Panc1 (cell line): ENCODE data around the gene RILP. TPM values are rescaled to one million over a fixed set of nuclear protein-coding genes. Genes with fewer than 3 reads are reported as not detected.

ENCODE experiments used
- ATAC-seq: fragments of 200-7000 bp; cut with Tn5 transposase; 2 replicates; pipeline ENCODE4 v1.9.1; 2020; ENCODE audit warnings: mild to moderate bottlenecking, moderate library complexity
- BruUV-seq: library from RNA; stranded (reverse); fragments of 400-500 nt; replicated peaks from 2 replicates; lab custom pipeline; 2021; lab: Mats Ljungman, UMichigan
- CTCF ChIA-PET: fragments of 300-600 bp; sonication (Branson Sonifier 250); formaldehyde crosslinking; loops from one replicate; lab custom pipeline; 2022; ENCODE audit warnings: antibody characterized with exemption; lab: Charles Lee
- POLR2A ChIA-PET: fragments of 300-600 bp; sonication (Branson Sonifier 250); formaldehyde crosslinking; loops from one replicate; lab custom pipeline; 2022; ENCODE audit warnings: antibody characterized with exemption; lab: Charles Lee
- DNase-seq: peaks from one replicate; pipeline ENCODE4 v3.0.0-alpha.2; 2010; ENCODE audit warnings: low read depth, low spot score
- H3K27ac ChIP-seq: 2 replicates; pipeline ENCODE4 v1.5.1; 2011; ENCODE audit warnings: mild to moderate bottlenecking, low read length, inconsistent platforms
- H3K27me3 ChIP-seq: fragments of 200-500 bp; sonication (Bioruptor generic); 2 replicates; pipeline ENCODE4 v1.6.0; 2014; ENCODE audit warnings: low read length, inconsistent platforms; ENCODE audit not compliant: control insufficient read depth, insufficient read depth
- H3K36me3 ChIP-seq: fragments of 200-500 bp; sonication (Bioruptor generic); 2 replicates; pipeline ENCODE4 v1.5.1; 2014; ENCODE audit warnings: inconsistent platforms, mild to moderate bottlenecking, low read length, moderate library complexity; ENCODE audit not compliant: control insufficient read depth, insufficient read depth
- H3K4me1 ChIP-seq: 2 replicates; pipeline ENCODE4 v1.5.1; 2011; ENCODE audit warnings: inconsistent platforms, mild to moderate bottlenecking, low read length, moderate library complexity; ENCODE audit not compliant: control insufficient read depth, insufficient read depth
- H3K4me3 ChIP-seq, 2 experiments: 2 replicates each; pipeline ENCODE4 v1.5.1; 2011 to 2012; ENCODE audit warnings: low read depth in 2 of 2, low read length in 2 of 2, mild to moderate bottlenecking in 2 of 2, inconsistent platforms in 1 of 2, moderate library complexity in 1 of 2
- H3K9me3 ChIP-seq: fragments of 200-500 bp; sonication (Bioruptor generic); 2 replicates; pipeline ENCODE4 v1.5.1; 2014; ENCODE audit warnings: low read depth, mild to moderate bottlenecking, inconsistent platforms, low read length, moderate library complexity; ENCODE audit not compliant: control insufficient read depth, insufficient read depth
- CTCF ChIP-seq: fragments of 450-650 bp; IDR thresholded peaks from 2 replicates; pipeline ENCODE4 v1.5.1; 2017; ENCODE audit warnings: mild to moderate bottlenecking
- POLR2AphosphoS5 ChIP-seq: IDR thresholded peaks from 2 replicates; pipeline ENCODE4 v1.6.1; 2012; ENCODE audit warnings: mild to moderate bottlenecking, low read depth, low read length, moderate library complexity
- REST ChIP-seq, 2 experiments: IDR thresholded peaks; 2 replicates each; pipeline ENCODE4 v1.6.1; 2011 to 2012; ENCODE audit warnings: low read depth in 2 of 2, control low read depth in 1 of 2, low read length in 1 of 2, mild to moderate bottlenecking in 1 of 2, moderate library complexity in 1 of 2; ENCODE audit not compliant: insufficient read depth in 1 of 2
- SIN3A ChIP-seq: IDR thresholded peaks from 2 replicates; pipeline ENCODE4 v1.6.1; 2012; ENCODE audit warnings: low read depth, mild to moderate bottlenecking, low read length, moderate library complexity, borderline replicate concordance; ENCODE audit not compliant: insufficient read depth
- TCF7L2 ChIP-seq: IDR thresholded peaks from 2 replicates; pipeline ENCODE4 v1.6.1; 2011; ENCODE audit warnings: mild to moderate bottlenecking, low read depth, low read length, inconsistent platforms
- in situ Hi-C: cut with HindIII; loops from 2 replicates; pipeline ENCODE4 v1.10.0; 2016; ENCODE audit warnings: low sequenced_read_pairs, low pct_unique_long_range_greater_than_20kb
- intact Hi-C: fragments of 100-400 bp; cut with micrococcal nuclease; formaldehyde crosslinking; loops from one replicate; pipeline ENCODE4 v1.10.0; 2022; ENCODE audit not compliant: unreplicated experiment
- total RNA-seq: library from RNA; stranded (reverse); gene quantifications from one replicate; pipeline ENCODE4 v1.2.1, GENCODE V29; 2021; ENCODE audit not compliant: unreplicated experiment

Gene RILP
- total RNA-seq, 1 experiment from 2014 or later: 20.8 TPM

GRCh38 chr17:1648963-1649843 lies 463 bp downstream of the RILP start:
- no peaks in the 10 kb centered on the region for H3K9me3 ChIP-seq
- peak overlapping the region; percentile 51 to 53 for H3K4me3 ChIP-seq
- no peak for DNase-seq
- in situ Hi-C loops: no loop called here
- H3K27ac ChIP-seq: peak overlapping the region; percentile 75
- TF ChIP-seq REST (IDR thresholded peaks at IDR 0.05; ENCODE audit: insufficient read depth in 1 of 2, low read depth in 2 of 2, low read length in 1 of 2): 0 out of 4 replicates have a peak, but pooled peaks of 1 of the 2 experiments have one; percentile 34
- peak; percentile 97 for TF ChIP-seq CTCF
- TF ChIP-seq TCF7L2: no peak
- no TSS peak for BruUV-seq
- intact Hi-C loops: no loop called here
- no peaks in the 10 kb centered on the region for H3K27me3 ChIP-seq
- peak; percentile 73 for ATAC-seq
- H3K36me3 ChIP-seq: peaks cover 2% of the 10 kb centered on the region
- H3K4me1 ChIP-seq: peaks cover 24% of the 10 kb centered on the region
- CTCF ChIA-PET: interaction anchor here (0.5 to 1.3 kb wide), 5 partner anchors 10 to 77 kb away, joined by 4 to 9 read pairs (median 6); no protein-coding TSS in a partner anchor
- POLR2A ChIA-PET: interaction anchor here (0.5 to 0.6 kb wide), 3 partner anchors 17 to 241 kb away, joined by 3 read pairs; no protein-coding TSS in a partner anchor

- Histone ChIP-seq H3K36me3 (peaks cover 2% of the 10 kb centered on the region; the same call in 1 of the 2 replicates), H3K27me3 (no peaks in the 10 kb centered on the region), H3K27ac (peak overlapping the region; percentile 57), H3K4me3 (peak overlapping the region; percentile 37 to 53), H3K4me1 (peaks cover 28% of the 10 kb centered on the region), H3K9me3 (no peaks in the 10 kb centered on the region)
- CTCF ChIA-PET: interaction anchor here (0.5 to 1.3 kb wide), 5 partner anchors 9 to 76 kb away, joined by 4 to 9 read pairs (median 6); no protein-coding TSS in a partner anchor
- TF ChIP-seq CTCF: no peak
- no peak for TF ChIP-seq POLR2AphosphoS5
- no peak for TF ChIP-seq SIN3A
- no peak for TF ChIP-seq TCF7L2
- TF ChIP-seq REST (IDR thresholded peaks at IDR 0.05; ENCODE audit: insufficient read depth in 1 of 2, low read depth in 2 of 2, low read length in 1 of 2): no peak
- POLR2A ChIA-PET: interaction anchor here (0.5 kb wide), 1 partner anchor 71 kb away, joined by 3 read pairs; no protein-coding TSS in a partner anchor
- in situ Hi-C loops: no loop called here
- intact Hi-C loops: no loop called here
- DNase-seq (no peak), ATAC-seq (peak; percentile 78; the same call in 1 of the 2 replicates)
- BruUV-seq: no TSS peak
Measured at GRCh38 chr17:1648173-1648962, 1.3 kb downstream of the RILP start.
